Coronary artery (tissue), 2 donors: Measurements from ENCODE around the gene TOX2.

Experiments used
- DNase-seq: peaks from one replicate; pipeline ENCODE4 v3.0.0-alpha.2; 2017; ENCODE audit warnings: low spot score
- H3K27ac ChIP-seq, 2 donors: fragments of 200-600 bp; sonication (generic); one replicate each; pipeline ENCODE4 v1.5.1; 2016 to 2019
- H3K4me3 ChIP-seq: fragments of 200-600 bp; sonication (generic); 2 replicates; pipeline ENCODE4 v1.5.1; 2016; ENCODE audit warnings: mild to moderate bottlenecking, moderate library complexity
- CTCF ChIP-seq: fragments of 200-600 bp; sonication (generic); IDR thresholded peaks from one replicate; pipeline ENCODE4 v1.5.1; 2019; ENCODE audit warnings: antibody characterized with exemption

TOX2 gene

DNA sequence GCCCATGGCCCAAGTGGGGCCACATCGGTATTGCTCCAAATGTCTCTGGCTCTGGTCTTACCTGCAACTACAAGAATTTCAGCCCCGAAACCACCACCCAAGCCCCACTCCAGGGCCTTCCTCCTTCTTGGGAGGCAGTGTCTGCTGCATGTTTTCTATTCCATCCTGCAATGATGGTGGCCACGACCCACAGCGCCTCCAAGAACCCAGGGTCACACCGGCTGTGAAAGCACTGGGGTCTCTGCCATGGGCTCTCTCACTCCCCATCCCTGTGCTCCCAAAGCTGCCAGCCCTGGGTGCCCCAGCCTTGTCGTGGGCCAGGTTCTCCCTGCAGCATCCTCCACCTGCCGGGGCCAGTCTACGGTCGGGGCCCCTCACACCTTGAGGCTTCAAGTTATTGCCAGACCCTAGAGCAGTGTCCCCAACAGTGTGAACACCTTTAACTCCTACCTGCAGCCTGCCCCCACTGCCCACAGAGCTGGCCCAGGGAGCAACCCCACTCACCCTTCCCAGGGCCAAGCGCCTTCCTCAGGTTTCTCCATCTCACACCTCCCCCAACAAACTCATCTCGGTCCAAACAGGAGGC is 157.0 kb downstream of the TOX2 start:
- no peak overlapping the region for H3K4me3 ChIP-seq
- H3K27ac ChIP-seq, result no peak overlapping the region
- no peak for DNase-seq
- TF ChIP-seq CTCF, result no peak

DNA sequence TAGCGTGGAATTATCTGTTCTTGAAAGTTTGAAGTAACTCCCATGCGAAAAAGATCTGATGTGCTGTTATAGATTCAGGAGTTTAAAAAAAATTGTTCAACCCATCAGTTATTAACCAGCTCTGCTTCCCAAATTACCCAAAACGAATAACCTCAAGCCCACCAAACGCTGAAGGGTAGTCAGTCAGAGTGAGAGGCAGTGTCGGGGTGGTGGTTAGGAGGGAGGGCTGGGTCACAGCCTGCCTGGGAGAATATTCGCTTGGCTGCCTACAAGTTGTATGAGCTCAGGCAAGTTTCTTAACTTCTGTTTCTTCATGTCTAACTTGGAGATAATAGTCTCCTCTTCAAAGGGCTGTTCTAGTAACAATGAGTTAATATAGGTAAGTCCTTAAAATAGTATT is 157.7 kb downstream of the TOX2 start:
- Histone ChIP-seq H3K27ac (no peak overlapping the region), H3K4me3 (no peak overlapping the region)
- no peak for DNase-seq
- TF ChIP-seq CTCF, result no peak

DNA sequence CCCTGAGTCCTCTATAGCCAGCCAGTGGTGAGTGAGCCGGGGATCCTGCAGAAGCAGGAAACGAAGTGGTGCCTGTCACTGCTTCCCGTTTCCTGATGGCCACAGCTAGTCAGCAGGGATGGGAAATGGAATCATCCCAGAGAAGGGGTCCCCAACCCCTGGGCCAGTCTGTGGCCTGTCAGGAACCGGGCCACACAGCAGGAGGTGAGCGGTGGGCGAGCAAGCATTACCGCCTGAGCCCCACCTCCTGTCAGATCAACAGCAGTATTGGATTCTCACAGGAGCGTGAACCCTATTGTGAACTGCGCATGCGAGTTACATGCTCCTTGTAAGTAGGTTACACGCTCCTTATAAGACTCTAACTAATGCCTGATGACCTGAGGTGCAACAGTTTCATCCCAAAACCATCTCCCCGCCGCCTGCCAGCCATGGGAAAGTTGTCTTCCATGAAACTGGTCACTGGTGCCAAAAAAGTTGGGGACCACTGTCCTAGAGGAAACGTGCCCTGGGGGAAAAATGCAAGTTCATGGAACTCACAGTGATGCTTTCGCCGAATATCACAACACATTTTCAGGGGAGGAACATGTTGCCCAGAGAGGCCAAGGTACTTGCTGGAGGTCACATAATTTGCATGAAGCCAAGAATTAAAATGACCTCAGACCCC is 158.5 kb downstream of the TOX2 start:
- Histone ChIP-seq H3K4me3 (no peak overlapping the region), H3K27ac (no peak overlapping the region)
- no peak for TF ChIP-seq CTCF
- peak; percentile 40 for DNase-seq

DNA sequence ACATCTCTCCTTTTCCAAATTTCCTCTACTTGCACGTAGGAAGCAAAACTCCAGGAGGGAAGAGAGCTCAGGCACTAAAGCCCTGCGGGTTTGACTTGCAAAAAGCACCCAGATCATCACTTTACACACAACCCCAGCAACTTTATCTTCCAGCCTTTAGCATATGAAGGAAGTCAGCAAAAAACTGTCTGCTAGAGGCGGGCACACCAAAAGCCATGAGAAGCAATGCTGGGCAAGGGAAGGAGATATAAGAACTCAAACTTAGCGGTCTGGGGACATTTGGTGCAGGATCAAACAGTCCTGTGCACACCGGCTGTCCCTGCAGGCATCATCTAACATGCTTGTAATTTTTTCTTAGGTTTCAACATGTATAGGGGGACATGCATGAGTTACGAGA is 159.0 kb downstream of the TOX2 start:
- Histone ChIP-seq H3K4me3 (no peak overlapping the region), H3K27ac (no peak overlapping the region)
- no peak for TF ChIP-seq CTCF
- DNase-seq, result no peak

- Histone ChIP-seq H3K4me3 (no peak overlapping the region), H3K27ac (peak overlapping the region in 1 of 2 donors; percentile 1)
- no peak for TF ChIP-seq CTCF
- DNase-seq, result peak; percentile 58
Observed at GRCh38 chr20:44074252-44075151, 159.8 kb downstream of the TOX2 start.

DNA sequence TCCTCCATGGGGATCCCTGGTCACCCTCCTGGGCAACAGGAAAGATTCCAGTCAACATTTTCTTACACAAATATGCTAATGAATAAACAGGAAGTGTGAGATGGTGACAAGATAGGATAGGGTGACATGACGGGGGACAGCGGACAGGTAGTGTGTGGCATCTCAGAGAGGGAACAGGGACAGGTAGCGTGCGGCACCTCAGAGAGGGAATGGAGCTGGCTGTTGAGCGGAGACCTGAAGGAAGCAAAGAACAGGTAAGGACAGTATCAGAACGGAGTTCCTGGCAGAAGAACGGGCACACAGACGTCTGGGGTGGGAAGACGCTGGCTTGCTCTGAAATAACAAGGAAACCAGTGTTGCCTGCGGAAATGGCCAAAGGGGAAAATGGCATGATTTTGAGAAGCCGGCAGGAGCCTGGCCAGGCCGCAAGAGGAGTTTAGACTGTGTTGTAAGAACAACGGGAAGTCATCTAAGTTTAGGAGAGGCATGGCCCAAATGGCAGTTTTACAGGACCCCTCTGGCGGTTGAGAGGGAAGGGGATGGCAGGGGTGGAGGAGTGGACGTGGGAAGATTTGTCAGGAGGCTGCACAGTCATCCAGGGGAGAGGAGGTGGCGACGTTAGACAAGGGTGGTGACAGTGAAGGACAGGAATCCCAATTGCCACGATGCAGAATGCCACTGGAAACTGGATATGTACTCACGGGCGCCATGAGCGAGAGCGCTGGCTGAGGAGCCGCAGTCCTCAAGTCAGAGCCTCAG is 160.7 kb downstream of the TOX2 start:
- H3K27ac ChIP-seq, result peak overlapping the region in 1 of 2 donors; percentile 1
- DNase-seq, result peak; percentile 62
- no peak for TF ChIP-seq CTCF
- H3K4me3 ChIP-seq, result no peak overlapping the region
